Measurements from ENCODE around the gene MEGF9.

Gene MEGF9

DNA sequence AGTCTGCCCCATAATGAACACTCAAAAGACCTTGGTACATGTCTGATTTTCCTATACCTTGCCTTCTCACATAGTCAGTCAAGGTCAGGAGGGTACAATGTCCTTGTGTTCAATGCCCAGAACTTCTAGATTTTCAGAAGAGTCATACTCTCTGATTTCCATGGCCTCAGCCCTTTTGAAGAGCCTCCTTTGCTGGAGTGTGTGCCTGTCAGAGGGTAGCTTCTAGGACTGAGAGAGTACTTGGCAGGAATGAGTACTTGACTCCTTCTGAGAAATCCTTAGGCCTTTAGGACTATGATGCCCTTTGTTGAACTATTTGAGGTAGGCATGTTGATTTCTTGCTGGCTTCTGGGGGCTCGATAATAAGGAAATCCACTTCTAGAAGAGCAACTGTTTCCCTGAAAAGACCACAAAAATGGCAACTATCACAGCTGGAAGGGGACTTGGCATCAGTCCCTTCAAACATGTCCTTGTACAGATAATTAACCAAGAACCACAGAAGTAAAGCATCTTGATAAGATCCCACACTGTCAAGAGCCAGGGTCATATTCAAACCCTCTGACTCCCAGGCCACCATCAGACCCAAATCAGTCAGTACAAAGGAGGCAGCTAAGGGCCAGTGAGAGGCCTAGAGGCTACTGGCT is 10.6 kb upstream of the MEGF9 start:
- Histone ChIP-seq H3K36me3 (ENCODE audit: control insufficient read depth, insufficient read depth, low read length) (no peaks in the 10 kb centered on the region), H3K27ac (ENCODE audit: low read depth, low read length) (no peak overlapping the region), H3K9ac (ENCODE audit: low read length) (no peak overlapping the region), H3K27me3 (ENCODE audit: control insufficient read depth, insufficient read depth, low read length) (no peaks in the 10 kb centered on the region), H3K4me1 (ENCODE audit: control insufficient read depth, insufficient read depth, low read length) (no peaks in the 10 kb centered on the region), H3K4me3 (ENCODE audit: low read length) (no peak overlapping the region)

DNA sequence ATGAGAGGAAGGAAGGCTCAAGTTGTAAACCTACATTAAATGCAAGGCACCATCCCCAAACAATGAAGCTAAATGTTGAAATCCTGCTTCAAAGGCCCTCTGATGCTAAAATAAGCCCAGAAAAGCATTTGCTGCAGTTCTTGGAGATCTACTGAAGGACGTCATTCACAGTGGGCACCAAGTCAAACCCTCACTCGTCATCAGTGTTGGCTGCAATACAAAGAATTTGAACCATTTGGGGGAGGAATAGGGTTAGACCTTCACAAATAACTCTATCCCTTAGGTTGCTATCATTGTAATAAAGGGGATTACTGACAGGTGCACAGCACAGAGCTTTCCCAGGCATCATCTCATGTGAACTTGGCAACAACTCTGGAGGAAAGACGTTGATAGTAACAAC is 9.3 kb upstream of the MEGF9 start:
- H3K9ac ChIP-seq (ENCODE audit: low read length), result no peak overlapping the region
- no peak overlapping the region for H3K4me3 ChIP-seq (ENCODE audit: low read length)
- H3K4me1 ChIP-seq (ENCODE audit: control insufficient read depth, insufficient read depth, low read length), result no peaks in the 10 kb centered on the region
- no peaks in the 10 kb centered on the region for H3K36me3 ChIP-seq (ENCODE audit: control insufficient read depth, insufficient read depth, low read length)
- no peak overlapping the region for H3K27ac ChIP-seq (ENCODE audit: low read depth, low read length)
- no peaks in the 10 kb centered on the region for H3K27me3 ChIP-seq (ENCODE audit: control insufficient read depth, insufficient read depth, low read length)

DNA sequence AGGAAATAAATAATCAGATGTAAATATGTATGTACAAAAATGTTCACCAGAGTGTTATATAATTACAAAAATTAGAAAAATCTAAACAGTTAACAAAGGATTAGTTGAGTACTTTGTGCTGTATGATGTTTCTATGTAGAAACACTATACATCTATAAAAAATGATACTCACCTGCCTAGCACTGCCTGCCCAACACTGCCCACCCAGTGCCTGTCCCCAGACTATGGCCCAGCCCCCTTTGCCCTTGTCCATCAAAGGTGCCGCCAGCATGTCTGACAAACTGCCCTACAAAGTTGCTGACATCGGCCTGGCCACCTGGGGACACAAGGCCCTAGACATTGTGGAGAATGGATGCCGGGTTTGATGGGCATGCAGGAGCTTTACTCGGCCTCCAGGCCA is 6.1 kb upstream of the MEGF9 start:
- H3K4me1 ChIP-seq (ENCODE audit: control insufficient read depth, insufficient read depth, low read length), result peaks cover under 1% of the 10 kb centered on the region
- H3K27me3 ChIP-seq (ENCODE audit: control insufficient read depth, insufficient read depth, low read length), result no peaks in the 10 kb centered on the region
- H3K27ac ChIP-seq (ENCODE audit: low read depth, low read length), result no peak overlapping the region
- no peak overlapping the region for H3K9ac ChIP-seq (ENCODE audit: low read length)
- H3K4me3 ChIP-seq (ENCODE audit: low read length), result no peak overlapping the region
- no peaks in the 10 kb centered on the region for H3K36me3 ChIP-seq (ENCODE audit: control insufficient read depth, insufficient read depth, low read length)

DNA sequence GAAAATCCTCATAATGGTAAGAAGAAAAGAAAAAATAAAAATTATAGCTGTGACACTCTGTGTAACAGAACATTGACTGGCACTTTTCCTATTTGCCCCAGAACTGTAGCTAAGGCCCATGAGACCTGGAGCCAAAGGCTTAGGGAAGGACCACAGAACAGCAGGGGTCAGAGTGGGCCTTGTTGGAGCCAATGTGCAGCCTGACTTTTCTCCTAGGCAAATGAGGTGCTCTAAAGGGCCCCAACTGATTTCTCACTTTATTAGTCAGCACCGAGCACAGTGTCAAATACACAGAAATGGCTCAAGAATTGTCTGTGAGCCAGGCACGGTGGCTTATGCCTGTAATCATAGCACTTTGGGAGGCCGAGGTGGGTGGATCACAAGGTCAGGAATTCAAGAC is 4.0 kb upstream of the MEGF9 start:
- H3K27me3 ChIP-seq (ENCODE audit: control insufficient read depth, insufficient read depth, low read length), result no peaks in the 10 kb centered on the region
- H3K27ac ChIP-seq (ENCODE audit: low read depth, low read length), result no peak overlapping the region
- no peaks in the 10 kb centered on the region for H3K36me3 ChIP-seq (ENCODE audit: control insufficient read depth, insufficient read depth, low read length)
- no peak overlapping the region for H3K9ac ChIP-seq (ENCODE audit: low read length)
- peaks cover 6% of the 10 kb centered on the region for H3K4me1 ChIP-seq (ENCODE audit: control insufficient read depth, insufficient read depth, low read length)
- H3K4me3 ChIP-seq (ENCODE audit: low read length), result no peak overlapping the region

DNA sequence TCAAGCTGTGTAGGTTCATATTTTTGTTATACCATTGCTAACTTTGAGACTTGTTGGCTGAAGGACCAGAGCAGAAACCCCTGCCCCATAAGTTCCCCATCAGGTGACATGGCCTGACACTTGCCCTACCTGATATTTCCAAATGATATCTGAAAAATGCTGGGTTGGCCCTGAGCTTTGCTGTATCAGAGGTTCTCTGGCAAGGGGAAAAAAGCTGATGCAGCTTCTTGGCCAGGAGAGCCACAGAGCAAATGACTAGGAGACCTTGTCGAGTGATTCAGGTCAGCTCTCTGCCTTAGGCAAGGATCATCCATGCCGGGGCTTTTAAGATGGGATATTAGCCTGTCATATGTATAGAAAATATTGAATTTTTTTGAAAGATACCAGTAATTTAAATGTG is 2.9 kb upstream of the MEGF9 start:
- Histone ChIP-seq H3K4me3 (ENCODE audit: low read length) (no peak overlapping the region), H3K36me3 (ENCODE audit: control insufficient read depth, insufficient read depth, low read length) (no peaks in the 10 kb centered on the region), H3K4me1 (ENCODE audit: control insufficient read depth, insufficient read depth, low read length) (peaks cover 6% of the 10 kb centered on the region), H3K27me3 (ENCODE audit: control insufficient read depth, insufficient read depth, low read length) (no peaks in the 10 kb centered on the region), H3K27ac (ENCODE audit: low read depth, low read length) (no peak overlapping the region), H3K9ac (ENCODE audit: low read length) (no peak overlapping the region)

DNA sequence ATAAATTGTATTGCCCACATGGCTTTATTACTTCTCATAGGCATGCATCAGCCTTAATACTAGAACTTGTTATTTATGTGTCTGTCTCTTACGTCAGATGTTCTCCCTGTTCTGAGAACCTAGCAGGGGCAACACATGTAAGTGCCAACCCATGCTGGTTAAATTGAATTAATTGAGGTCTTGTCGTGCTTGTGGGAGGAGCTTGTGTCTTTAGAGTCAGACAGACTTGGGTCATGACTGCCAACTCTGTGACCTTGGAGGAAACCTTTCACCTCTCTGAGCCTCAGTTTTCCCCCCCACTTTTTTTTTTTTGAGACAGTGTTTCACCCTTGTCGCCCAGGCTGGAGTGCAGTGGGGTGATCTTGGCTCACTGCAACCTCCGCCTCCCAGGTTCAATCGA is 2.2 kb upstream of the MEGF9 start:
- Histone ChIP-seq H3K9ac (ENCODE audit: low read length) (no peak overlapping the region), H3K27me3 (ENCODE audit: control insufficient read depth, insufficient read depth, low read length) (no peaks in the 10 kb centered on the region), H3K4me1 (ENCODE audit: control insufficient read depth, insufficient read depth, low read length) (peaks cover 6% of the 10 kb centered on the region), H3K27ac (ENCODE audit: low read depth, low read length) (no peak overlapping the region), H3K4me3 (ENCODE audit: low read length) (no peak overlapping the region), H3K36me3 (ENCODE audit: control insufficient read depth, insufficient read depth, low read length) (no peaks in the 10 kb centered on the region)

DNA sequence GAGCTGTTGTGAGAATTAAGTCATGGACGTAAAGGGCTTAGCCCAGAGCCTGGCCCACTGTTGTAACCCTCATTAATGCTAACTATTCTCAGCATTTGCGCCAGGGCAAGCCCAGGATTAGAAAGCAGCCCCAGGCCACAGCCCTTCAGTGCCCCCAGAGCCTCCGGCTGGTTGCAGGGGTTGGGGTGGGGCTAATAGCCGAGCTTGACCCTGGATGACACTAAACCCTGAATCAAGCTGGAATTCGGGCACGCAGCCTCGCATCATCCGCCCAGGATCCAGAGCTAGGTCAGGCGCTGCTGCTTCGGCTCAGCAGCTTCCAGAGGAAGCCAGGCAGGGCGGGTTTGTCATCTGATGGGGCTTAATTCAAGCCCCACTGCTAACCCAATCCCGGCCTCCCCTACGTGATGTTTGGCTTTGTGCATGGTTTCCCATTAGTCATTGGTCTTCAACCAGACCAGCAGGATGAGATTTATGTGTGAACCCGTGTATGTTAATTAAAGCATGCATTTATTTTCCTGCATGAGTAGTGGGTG is 1.2 kb upstream of the MEGF9 start:
- Histone ChIP-seq H3K4me1 (ENCODE audit: control insufficient read depth, insufficient read depth, low read length) (peaks cover 6% of the 10 kb centered on the region), H3K4me3 (ENCODE audit: low read length) (peak overlapping the region; percentile 96), H3K27ac (ENCODE audit: low read depth, low read length) (peak overlapping the region; percentile 70), H3K9ac (ENCODE audit: low read length) (no peak overlapping the region), H3K27me3 (ENCODE audit: control insufficient read depth, insufficient read depth, low read length) (no peaks in the 10 kb centered on the region), H3K36me3 (ENCODE audit: control insufficient read depth, insufficient read depth, low read length) (no peaks in the 10 kb centered on the region)

DNA sequence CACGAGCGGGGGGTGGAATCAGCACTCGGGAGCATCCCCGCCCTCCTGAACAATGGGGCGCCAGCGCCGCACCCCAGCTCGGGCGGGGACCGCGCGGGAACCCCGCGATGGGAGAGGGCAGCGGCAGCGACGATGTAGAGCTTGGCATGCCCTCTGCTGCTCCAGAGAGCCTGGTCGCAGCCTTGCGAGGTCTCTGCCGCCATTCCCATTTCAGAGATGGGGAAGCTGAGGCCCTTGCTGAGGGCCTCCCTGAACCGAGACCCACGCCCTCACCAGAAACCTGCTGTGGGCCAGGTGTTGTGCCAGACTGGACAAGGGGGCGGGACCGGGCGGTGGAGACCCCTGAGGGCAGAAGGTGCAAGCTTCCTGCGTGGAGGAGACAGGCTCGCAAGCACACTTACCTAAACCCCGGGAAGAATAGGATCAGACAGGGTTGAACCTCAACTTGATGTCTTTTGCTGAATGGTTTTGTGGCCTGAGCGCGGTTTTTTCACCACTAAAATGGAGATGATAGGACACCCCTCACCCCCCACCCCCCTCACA is 647 bp upstream of the MEGF9 start:
- no peaks in the 10 kb centered on the region for H3K36me3 ChIP-seq (ENCODE audit: control insufficient read depth, insufficient read depth, low read length)
- peak overlapping the region; percentile 96 for H3K4me3 ChIP-seq (ENCODE audit: low read length)
- H3K27ac ChIP-seq (ENCODE audit: low read depth, low read length), result peak overlapping the region; percentile 70
- H3K4me1 ChIP-seq (ENCODE audit: control insufficient read depth, insufficient read depth, low read length), result peaks cover 6% of the 10 kb centered on the region
- H3K27me3 ChIP-seq (ENCODE audit: control insufficient read depth, insufficient read depth, low read length), result no peaks in the 10 kb centered on the region
- H3K9ac ChIP-seq (ENCODE audit: low read length), result peak overlapping the region; percentile 81

DNA sequence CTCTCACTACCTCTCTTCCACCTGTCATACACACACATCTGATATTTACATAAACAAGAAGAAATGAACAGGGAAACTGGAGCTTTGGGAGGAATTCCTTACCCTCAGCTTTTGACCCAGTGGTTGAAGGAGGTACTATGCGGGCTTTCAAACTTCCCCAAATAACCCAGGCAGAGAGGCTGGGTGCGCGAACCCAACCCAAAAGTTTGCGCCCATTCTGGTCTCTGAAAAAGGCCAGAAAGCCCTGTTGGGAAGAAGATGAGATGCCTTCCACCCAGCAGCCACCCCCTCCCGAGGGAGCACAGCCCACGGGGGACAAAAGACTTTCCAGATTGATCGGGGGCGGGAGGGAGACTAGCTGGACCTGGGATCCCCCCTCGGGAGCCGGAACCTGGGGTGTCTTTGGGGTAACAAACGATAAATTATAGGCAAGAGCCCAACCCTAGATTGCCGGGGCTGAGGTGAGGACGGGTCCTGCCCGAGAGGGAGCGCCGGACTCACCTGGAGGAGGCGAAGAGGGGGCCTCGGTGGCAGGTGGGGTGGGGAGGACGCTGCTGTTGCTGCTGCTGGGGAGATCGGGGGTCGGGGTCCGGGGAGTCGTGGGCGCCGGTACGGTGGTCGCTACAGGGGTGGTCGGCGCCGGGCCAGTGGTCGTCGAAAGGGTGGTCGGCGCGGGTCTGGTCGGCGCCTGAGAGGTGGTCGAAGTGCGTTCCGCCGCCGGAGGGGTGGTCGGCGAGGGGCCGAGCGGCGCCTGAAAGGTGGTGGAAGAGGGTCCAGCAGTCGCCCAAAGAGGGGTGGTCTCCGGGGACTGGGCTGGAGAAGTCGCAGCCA is 798 bp downstream of the MEGF9 start:
- no peaks in the 10 kb centered on the region for H3K27me3 ChIP-seq (ENCODE audit: control insufficient read depth, insufficient read depth, low read length)
- no peak overlapping the region for H3K27ac ChIP-seq (ENCODE audit: low read depth, low read length)
- no peaks in the 10 kb centered on the region for H3K36me3 ChIP-seq (ENCODE audit: control insufficient read depth, insufficient read depth, low read length)
- peak overlapping the region; percentile 33 for H3K9ac ChIP-seq (ENCODE audit: low read length)
- H3K4me3 ChIP-seq (ENCODE audit: low read length), result peak overlapping the region; percentile 96
- H3K4me1 ChIP-seq (ENCODE audit: control insufficient read depth, insufficient read depth, low read length), result peaks cover 6% of the 10 kb centered on the region

DNA sequence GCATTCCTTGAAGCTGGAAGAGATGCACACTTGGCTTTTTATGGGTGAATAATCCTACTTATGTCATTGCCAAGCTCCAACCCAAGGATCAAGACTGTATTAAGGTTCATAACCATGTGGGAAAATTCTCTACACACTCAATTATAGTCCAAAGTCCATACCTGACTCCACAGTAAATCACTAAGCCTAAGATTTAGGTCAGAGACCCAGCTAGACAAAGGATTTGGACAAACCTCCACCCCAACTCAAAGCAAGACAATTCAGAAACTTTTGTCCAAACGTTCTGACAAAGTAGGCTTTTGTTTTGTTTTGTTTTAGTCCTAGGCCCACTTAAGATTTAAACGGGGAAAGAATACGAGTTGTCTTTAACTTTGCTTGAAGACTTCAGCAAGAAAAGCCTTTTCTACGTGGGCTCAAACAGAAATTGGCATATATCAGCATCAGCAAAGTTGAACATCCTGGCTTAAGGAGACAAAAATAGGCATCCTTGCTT is 1.7 kb downstream of the MEGF9 start:
- Histone ChIP-seq H3K27ac (ENCODE audit: low read depth, low read length) (peak overlapping the region; percentile 7), H3K4me3 (ENCODE audit: low read length) (peak overlapping the region; percentile 96), H3K9ac (ENCODE audit: low read length) (no peak overlapping the region), H3K36me3 (ENCODE audit: control insufficient read depth, insufficient read depth, low read length) (no peaks in the 10 kb centered on the region), H3K4me1 (ENCODE audit: control insufficient read depth, insufficient read depth, low read length) (peaks cover 6% of the 10 kb centered on the region), H3K27me3 (ENCODE audit: control insufficient read depth, insufficient read depth, low read length) (no peaks in the 10 kb centered on the region)

DNA sequence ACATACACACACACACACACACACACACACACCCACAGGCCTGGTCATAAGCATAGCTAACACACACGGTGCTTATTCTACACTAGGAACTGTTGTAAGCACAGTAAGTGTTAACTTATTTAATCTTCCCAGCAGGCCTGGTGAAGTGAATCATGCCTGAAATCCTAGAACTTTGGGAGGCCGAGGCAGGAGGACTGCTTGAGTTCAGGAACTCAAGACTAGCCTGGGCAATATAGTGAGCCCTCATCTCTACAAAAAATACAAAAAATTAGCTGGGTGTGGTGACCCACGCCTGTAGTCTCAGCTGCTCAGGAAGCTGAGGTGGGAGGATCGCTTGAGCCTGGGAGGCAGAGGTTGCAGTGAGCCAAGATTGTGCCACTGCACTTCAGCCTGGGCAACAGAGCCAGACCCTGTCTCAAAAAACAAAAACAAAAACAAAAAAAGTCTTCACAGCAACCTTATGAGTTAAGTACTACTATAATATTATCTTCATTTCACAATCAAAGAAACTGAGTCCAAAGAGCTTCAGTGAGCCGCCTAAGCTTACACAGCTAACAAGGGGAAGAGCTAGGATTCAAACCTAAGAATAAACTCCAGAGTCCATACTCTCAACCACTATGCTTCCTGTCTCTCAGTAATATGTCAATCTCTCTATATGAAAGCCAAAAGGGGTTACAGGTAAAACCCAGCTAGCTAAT is 2.3 kb downstream of the MEGF9 start:
- Histone ChIP-seq H3K9ac (ENCODE audit: low read length) (no peak overlapping the region), H3K4me3 (ENCODE audit: low read length) (peak overlapping the region; percentile 43), H3K36me3 (ENCODE audit: control insufficient read depth, insufficient read depth, low read length) (no peaks in the 10 kb centered on the region), H3K27ac (ENCODE audit: low read depth, low read length) (no peak overlapping the region), H3K4me1 (ENCODE audit: control insufficient read depth, insufficient read depth, low read length) (peaks cover 6% of the 10 kb centered on the region), H3K27me3 (ENCODE audit: control insufficient read depth, insufficient read depth, low read length) (no peaks in the 10 kb centered on the region)

DNA sequence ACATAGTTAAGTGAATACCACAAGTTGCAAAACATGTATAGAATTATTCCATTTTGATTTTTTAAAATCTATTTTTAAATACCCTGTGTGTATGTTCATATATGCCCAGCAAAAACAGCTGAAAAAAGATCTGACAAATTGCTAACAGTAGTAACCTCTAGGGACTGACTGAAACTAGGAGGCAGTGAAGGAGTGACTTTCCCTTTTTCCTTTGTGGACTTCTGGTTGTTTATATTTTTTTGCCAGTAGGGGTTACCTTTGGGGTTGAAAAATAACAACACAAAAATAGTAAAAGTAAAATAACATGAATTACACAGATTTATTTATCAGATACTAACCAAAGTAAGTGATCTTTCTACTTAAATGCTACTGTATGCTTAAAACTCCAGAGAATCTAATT is 2.9 kb downstream of the MEGF9 start:
- H3K36me3 ChIP-seq (ENCODE audit: control insufficient read depth, insufficient read depth, low read length), result no peaks in the 10 kb centered on the region
- no peaks in the 10 kb centered on the region for H3K27me3 ChIP-seq (ENCODE audit: control insufficient read depth, insufficient read depth, low read length)
- H3K4me3 ChIP-seq (ENCODE audit: low read length), result no peak overlapping the region
- no peak overlapping the region for H3K27ac ChIP-seq (ENCODE audit: low read depth, low read length)
- no peak overlapping the region for H3K9ac ChIP-seq (ENCODE audit: low read length)
- H3K4me1 ChIP-seq (ENCODE audit: control insufficient read depth, insufficient read depth, low read length), result peaks cover 6% of the 10 kb centered on the region

All from rectal smooth muscle tissue (tissue), 1 donor.